GM21526 (cell line): ENCODE results near the gene CHST8.

ENCODE experiments used
- ATAC-seq: cut with Tn5 transposase; IDR thresholded peaks from one replicate; pipeline ENCODE4 v1.9.1; 2021; ENCODE audit warnings: moderate library complexity; ENCODE audit not compliant: unreplicated experiment, low FRiP score

The CHST8 gene

DNA sequence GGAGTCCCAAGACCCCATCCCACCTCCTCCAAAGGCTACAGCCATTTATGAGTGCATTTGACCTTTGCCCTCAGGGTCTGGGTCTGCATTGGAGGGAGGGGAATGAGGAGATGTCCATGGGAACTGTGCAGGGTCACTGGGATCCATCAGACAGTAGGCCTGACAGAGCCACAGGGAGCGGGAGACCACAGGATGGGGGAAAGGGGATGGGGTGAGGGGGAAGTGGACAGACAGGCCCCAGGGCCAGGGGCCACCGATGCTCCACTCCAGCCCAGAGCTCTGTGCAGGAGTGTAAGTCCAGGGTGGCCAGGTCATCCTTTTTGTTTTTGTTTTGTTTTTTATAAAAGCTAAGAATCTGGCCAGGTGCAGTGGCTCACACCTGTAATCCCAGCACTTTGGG is 82.5 kb downstream of the CHST8 start:
- no peak for ATAC-seq

DNA sequence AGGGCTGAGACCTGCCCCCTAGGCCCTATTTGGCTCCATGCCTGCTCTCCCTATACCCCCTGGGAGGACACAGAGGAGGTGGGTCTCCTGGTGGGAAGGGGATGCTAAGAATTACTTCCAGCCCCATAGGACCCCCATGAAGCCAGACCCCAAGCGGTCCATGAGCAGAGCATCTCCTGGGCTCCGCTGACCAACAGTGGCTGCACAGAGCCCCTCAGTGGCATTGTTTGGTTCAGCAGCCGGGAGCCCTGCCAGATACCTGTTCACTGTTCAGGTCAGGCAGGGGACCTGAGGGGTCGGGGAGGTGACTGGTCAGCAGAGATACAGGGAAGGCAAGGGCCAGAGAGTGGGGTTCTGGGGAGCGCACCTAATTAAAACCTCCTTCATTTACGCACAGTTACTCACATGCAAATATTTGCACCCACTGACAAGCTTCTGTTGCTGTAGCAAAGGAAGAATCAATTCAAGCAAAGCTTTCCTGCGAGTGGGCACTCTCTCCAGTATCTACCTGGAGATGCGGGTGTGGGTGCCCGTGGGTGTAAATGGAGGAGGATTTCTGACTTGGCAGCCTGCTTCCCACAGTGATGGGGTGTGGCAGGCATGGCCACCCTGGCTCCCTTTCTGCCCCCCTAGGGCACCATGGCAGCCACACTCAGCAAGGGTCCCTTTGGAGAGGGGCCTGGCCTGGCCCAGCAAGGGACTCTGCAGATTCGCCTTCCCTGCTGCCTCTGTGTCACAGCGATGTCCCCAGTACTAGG is 83.5 kb downstream of the CHST8 start:
- no peak for ATAC-seq

DNA sequence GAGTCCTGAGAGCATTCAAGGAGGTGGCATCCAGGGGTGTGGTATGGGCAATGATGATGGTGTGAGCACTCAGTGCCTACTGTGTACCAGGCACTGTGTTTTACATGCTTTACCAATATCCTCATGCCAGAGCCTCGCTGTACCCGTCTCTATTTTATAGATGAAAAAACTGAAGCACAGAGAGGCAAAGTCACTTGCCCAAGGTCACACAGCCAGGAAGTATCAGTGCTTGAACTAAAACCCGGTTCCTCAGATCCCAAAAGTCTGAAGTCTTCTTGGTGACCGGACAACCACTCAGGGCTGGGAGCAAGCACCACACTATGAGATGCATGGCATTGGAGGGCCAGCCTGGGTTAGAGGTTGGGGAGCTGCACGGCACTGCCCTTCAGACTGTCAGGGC is 84.1 kb downstream of the CHST8 start:
- no peak for ATAC-seq

DNA sequence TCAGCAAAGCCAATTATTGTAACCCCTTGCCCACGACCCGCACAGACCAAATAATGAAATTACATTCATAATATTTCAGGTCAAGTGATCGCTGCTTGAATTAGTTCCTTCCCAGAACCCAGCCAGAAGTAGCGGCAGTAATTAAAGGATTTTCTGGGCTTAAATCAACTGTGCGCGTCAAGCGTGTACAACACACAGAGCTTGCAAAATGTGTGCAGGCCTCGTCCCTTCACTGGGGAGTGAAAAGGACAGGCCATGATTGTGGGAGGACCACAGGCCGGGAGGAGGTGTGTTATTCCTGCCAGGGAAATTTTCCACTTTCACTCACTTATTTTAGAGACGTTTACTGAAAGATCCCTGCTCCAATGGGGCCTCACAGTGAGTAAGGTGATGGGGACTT is 84.9 kb downstream of the CHST8 start:
- no peak for ATAC-seq

DNA sequence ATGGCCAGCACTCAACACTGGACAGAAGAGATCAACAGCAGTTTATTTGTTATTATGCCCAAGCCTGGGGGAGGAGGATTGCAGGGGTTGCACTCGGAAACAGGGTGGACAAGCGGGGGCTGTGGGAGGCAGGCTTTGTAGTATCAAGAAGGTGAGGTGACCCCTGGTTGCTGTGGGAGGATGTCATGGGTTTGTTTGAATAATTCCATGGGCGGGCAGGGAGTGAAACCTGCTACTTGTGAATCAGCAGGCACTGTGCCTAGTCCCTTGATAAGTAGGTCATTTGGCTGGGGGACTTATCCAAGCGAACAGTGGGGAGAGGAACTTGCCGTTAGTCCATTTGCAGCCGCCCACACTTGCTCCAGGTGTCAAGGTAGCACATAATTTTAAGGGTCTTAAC is 90.5 kb downstream of the CHST8 start:
- no peak for ATAC-seq

DNA sequence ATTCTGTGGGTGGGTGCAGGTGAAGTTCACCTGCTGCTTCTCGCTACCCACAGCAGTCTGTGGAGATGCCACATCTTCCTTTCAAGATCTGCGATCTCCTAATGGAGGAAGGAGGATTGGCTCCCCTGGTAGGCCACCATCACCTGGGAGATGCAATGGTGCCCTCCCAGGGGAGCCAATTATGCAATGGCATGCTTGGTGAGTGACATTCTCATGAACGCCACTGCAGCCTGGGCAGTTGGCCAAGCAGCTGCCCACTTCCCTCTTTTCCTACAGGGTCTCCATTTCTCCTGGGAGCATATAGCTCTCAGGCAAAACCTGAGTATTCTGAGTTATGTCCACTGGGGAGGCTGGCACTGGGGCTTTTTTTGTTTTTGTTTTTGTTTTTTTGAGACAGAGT is 91.4 kb downstream of the CHST8 start:
- ATAC-seq, result no peak

DNA sequence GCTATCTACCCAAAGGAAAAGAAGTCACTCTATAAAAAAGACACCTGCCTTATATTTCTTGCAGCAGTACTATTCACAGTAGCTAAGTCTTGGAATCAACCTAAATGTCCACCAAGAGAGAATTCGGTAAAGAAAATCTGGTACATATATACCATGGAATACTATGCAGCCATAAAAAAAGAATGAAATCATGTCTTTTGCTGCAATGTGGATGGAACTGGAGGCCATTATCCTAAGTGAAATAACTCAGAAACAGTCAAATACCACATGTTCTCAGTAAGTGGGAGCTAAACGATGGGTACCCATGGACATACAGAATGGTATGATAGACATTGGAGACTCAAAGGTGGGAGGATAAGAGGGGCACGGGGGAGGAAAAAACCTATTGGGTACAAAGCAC is 92.4 kb downstream of the CHST8 start:
- no peak for ATAC-seq

DNA sequence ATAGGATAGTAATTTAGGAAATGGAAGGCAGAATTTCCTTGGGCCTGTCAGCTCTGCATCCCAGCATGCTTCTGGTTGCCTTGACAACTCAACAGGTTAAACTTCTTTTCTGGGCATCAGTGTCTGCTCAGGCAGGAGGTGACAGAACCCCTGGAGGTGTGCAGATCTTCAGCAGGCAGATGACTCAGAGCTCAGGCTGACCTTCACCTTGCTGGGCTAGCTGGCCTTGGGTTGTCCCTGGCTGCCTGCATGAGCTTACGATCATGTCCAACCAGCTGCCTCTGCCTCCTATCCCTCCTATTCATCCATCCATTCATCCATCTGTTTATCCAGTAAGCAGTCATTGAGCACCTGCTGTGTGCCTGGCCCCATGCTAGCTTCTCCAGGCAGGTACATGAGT is 93.7 kb downstream of the CHST8 start:
- no peak for ATAC-seq

DNA sequence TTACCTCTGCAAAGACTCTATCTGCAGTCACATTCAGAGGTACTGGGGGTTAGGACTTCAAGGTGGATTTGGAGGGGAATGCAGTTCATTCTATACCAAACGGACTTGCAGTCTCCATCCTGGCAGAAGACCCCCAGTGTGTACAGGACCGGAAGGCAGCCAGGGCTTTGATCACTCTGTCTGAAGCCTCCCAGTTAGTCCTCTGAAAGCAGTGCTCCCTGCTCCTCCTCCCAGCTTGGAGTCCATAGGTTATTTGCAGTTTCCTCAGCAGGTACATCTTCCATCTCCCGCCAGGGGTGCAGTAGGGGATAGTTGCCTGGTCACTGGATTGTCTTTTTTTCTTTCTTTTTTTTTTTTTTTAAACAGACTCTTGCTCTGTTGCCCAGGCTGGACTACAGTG is 96.1 kb downstream of the CHST8 start:
- ATAC-seq, result no peak

DNA sequence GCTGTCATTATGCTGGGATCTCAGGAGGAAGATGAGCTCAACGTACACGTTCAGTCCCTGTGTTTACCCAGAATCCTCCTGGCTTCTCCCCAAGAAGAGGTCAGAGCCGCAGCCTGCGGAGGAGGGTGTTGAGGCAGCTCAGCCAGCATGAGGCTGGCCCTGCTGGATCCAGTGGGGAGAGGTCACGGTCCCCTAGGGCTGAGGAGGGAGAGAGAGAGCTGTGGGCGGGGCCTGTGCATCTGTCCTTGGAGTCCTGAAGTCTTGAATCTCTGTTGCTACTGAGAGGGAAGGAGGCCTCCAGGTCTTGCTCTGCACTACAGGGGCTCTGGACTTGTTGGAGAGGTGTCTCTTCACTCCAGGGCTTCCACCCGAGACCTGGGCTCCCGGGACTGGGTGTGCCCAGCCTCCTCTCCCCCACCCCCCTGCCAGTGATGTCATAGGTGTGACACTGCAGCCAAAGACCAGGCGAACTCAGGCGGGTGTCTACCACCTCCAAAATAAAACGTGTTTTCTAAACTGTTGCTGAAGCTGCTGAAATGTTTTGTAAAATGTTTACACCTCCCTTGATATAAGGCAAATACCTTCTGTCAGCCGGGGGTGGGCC is 97.0 kb downstream of the CHST8 start:
- ATAC-seq, result no peak

DNA sequence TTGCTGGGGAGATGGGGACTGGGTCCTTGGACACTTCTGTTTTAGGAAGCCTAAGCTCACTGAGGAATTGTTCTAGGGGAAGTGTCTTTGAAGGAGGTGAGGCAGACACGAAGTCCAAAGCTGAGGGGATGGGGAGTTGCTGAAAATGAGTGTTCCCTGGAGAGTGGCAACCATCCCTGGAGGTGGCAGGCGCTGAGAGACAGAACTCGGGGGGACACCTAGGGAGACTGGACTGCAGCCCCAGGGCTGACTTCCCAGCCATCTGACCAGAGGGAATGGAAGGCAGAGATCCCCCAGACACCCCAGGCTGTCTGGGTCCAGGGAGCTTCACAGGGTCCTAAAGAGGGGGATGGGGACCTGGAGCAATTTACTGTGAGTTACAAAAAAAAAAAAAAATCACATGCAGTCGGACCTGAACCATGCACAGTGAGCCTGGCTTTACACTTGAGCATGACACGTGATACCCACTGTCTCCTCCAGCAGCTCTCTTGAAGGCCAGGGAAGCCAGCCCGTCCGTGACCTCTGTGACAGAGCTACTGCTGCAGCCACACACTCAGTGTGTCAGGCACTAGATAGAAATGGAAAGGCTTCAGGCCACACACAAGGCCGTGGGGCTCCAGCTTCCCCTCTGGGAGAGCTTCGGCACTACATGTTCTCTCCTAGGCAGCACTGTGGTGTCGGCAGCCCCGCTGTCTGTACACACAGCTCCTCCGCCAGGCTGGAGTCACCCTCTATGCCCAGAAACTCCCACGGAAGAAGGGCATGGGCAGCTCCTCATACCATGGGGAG is 97.8 kb downstream of the CHST8 start:
- ATAC-seq, result no peak

DNA sequence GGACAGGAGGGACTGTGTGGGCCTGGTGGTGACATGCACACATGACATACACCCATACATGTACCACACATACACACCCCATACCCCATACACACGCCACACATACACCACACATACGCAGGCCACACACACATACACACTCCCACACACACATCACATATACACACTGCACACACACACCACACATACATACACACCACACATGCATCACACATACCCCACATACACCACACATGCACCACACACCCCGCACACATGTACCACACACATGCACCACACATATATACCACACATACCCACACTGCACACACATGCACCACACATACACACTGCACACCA is 98.4 kb downstream of the CHST8 start:
- no peak for ATAC-seq

DNA sequence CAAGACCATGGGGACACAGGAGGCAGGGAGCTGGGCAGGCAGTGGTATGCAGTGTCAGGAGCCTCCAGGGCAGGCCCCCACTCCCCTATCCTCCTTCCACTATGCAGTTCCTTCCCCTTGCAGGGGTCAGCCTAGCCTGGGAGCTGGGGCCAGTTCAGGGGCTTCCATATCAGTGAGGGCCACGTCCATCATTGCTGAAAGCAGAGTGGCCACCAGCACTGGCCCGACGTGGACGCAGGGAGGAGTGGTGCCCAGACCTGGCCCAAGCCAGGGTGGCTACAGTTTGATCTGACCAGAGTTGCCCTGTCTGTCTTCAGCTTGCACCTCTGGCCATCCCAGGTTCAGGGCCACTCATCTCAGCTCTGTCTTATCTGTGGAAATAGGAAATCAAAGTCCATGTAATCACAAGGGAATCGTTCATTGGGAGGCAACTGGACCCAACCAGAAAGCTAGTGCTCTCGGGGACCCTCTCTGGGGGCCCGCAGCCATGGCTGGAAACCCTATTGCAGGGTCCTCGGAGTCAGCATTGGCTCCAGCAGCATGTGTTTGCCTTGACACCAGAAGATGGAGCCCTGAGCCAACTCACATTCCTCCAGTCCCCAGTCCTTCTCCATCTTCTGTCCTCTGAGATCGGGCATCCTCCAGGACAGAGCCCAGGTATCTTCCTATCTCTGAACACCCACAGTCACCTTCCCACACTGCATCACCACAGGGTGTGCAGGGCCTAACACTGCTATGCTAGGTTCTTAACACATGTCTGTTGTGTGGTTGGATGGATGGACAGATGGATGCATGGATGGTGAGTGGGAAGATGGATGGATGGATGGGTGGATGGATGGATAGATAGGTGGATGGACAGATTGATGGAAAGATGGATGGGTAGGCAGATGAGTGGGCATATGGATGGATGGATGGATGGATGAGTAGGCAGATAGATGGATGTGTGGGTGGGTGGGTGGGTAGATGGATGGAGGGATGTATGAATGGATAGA is 99.2 kb downstream of the CHST8 start:
- no peak for ATAC-seq

DNA sequence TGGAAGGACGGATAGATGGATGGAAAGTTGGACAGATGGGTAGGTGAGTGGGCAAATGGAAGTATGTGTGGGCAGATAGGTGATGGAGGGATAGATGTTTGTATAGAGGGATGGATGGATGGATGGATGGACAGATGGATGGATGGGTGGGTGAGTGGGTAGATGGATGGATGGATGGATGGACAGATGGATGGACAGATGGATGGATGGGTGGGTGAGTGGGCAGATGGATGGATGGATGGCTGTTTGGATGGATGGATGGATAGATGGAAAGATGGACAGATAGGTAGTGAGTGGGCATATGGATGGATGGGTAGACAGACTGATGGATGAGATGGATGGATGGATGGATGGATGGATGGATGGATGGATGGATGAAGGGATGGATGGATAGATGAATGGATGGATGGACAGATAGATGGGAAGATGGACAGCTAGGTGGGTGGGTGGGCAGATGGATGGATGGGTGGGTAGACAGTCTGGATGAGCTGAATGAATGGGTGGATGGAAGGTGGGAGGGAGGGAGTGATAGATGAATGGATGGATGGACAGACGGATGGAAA is 100.1 kb downstream of the CHST8 start:
- ATAC-seq, result no peak

DNA sequence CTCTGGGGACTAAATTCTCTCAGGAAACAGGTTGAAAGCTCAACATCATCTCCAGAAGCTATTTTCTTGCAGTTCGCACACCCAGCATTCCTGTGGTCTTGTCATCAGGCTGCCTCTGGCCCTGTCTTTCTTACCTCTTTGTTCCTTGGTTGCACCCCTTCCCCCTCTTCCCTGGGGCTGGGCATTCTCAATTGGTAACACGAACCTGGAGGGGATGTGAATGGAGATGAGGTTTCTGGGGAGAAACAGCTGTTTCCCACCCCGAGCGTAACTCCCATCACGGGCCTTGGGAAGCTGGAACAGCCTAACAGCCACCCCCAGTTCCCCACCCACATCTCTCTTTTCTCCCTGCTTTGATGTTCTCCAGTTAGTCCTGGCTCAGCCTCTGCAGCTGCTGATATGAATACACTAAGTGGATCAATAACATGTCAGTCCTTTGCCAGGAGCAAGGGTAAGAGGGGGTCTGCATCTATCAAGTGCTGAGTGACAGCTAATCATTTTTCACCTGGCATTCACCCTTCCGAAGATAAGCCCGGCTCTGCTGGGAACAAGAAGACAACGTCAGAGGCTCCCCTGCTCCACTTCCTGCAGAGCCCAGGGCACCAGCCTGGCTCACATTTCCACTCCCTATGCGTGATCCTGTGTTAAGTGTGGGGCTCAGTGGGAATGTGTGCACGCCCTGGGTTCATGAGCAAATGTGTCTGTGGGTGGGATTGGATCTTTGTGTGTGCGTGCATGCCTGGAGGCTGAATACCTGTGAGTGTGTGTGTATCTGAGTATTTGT is 100.9 kb downstream of the CHST8 start:
- ATAC-seq, result no peak

DNA sequence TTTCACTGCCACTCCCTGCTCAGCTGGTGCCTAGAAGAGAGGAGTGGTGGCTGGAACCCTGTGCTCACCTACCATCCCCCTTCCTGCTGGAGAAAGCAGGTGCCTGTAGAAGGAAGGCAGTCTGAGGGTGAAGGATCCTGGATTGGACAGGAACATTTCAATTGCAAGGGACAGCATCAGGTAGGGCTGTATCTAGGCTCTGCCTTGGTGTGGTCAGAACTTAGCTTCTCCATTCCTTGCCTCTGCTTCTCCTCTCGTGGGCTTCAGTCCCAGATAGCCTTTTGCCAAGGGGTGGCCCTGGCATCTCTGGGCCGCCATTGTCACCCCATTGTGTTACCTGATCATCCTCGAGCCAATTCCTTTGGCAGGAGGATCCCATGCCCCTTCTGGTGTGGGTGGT is 101.8 kb downstream of the CHST8 start:
- ATAC-seq, result no peak

DNA sequence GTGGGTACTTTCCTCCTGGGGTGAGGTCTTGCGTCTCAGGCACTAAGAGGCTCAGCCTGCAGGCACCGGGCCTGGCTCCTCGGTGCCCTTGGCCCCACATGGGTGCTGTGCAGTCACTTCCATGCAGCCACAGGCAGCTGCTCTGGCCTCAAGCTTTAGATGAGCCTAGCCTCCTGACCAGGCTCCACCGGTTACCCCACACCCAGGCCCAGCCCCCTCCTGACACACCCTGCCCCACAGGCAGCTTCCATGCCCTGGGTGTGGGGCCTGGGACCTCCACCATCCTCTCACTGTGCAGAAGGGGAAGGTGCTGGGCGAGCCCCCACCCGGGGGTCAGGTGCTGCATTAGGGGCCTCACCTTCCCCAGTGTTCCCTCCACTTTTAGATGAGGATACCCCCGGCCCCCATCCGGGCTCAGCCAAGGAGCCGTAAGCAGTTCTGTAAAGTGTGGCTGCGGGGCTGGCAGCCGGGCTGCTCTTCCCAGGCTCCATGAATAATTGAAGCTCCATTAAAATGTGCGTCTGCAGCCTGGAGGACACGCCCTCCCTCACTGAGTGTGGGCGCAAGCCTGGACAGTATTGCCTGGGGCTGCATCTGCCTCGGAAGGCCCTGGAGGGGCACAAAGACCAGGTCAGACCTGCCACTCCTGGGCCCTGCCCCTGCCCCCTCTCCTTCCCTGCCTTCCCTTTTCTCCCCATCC is 102.4 kb downstream of the CHST8 start:
- ATAC-seq, result no peak

DNA sequence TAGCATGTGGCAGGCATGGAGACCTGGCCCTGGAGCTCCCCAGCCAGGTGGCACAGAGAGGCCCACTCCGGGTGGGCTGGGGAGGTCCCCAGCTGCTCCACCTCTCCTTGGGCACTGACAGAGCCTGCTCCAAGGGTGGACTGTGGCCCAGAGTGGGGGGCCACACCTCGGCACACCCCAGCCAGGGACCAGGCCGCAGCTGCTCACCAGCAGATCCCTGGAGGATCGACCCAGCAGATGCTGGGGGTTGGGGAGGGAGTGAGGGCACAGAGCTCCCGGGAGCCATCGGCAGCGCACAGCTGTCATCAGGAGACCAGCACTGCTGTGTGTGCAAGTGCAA is 102.9 kb downstream of the CHST8 start:
- ATAC-seq, result no peak

DNA sequence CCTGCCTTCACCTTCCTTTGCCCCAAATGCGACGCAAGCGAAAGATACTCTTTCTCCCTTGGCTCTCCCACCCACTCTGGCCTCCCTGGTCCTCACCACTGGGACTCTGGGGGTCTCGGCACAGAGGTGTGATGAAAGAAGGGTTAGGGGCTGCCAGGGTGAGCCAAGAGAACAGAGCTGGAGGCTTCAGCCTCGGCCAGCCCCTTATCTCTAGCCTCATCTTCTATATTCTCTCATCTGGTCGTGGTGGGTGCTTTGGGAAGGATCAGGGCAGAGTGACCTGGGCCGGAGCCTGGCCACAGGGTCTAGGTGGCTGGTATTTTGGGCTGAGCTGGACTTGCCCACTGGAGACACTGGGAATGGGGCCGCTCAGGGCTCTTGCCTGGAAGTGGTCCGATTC is 103.8 kb downstream of the CHST8 start:
- ATAC-seq, result no peak
